Activated naive CD4-positive, alpha-beta T cell treated with anti-CD3 and anti-CD28 coated beads, Interleukin-2, amount 50 U/mL, for 24 hours (primary cell): ENCODE results near the gene RABGAP1L.

Experiments used
- H3K27ac Mint-ChIP-seq: one replicate; pipeline ENCODE4 v1.8.0; 2021; ENCODE audit warnings: mild to moderate bottlenecking, mixed read lengths
- H3K27me3 Mint-ChIP-seq: one replicate; pipeline ENCODE4 v1.8.0; 2021; ENCODE audit warnings: mixed read lengths
- H3K36me3 Mint-ChIP-seq: one replicate; pipeline ENCODE4 v1.8.0; 2021; ENCODE audit warnings: mixed read lengths
- H3K4me1 Mint-ChIP-seq: one replicate; pipeline ENCODE4 v1.8.0; 2021; ENCODE audit warnings: mixed read lengths
- H3K4me3 Mint-ChIP-seq: one replicate; pipeline ENCODE4 v1.8.0; 2021; ENCODE audit warnings: mild to moderate bottlenecking, mixed read lengths
- H3K9me3 Mint-ChIP-seq: one replicate; pipeline ENCODE4 v1.8.0; 2021; ENCODE audit warnings: mixed read lengths

The RABGAP1L gene

GRCh38 chr1:174761901-174762585, 602.7 kb downstream of the RABGAP1L start:
- no peaks in the 10 kb centered on the region for H3K9me3 Mint-ChIP-seq
- H3K4me1 Mint-ChIP-seq = no peaks in the 10 kb centered on the region
- no peak overlapping the region for H3K4me3 Mint-ChIP-seq
- peaks cover 7% of the 10 kb centered on the region for H3K36me3 Mint-ChIP-seq
- no peaks in the 10 kb centered on the region for H3K27me3 Mint-ChIP-seq
- H3K27ac Mint-ChIP-seq = no peak overlapping the region

- Mint-ChIP-seq H3K36me3 (peaks cover 6% of the 10 kb centered on the region), H3K27ac (no peak overlapping the region), H3K27me3 (no peaks in the 10 kb centered on the region), H3K4me1 (no peaks in the 10 kb centered on the region), H3K4me3 (no peak overlapping the region), H3K9me3 (no peaks in the 10 kb centered on the region)
Measured at GRCh38 chr1:174764191-174764590, 604.9 kb downstream of the RABGAP1L start.

GRCh38 chr1:174766727-174767126, 607.4 kb downstream of the RABGAP1L start:
- Mint-ChIP-seq H3K27ac (no peak overlapping the region), H3K9me3 (no peaks in the 10 kb centered on the region), H3K36me3 (peaks cover 3% of the 10 kb centered on the region), H3K27me3 (no peaks in the 10 kb centered on the region), H3K4me1 (peaks cover 4% of the 10 kb centered on the region), H3K4me3 (no peak overlapping the region)

- peaks cover 3% of the 10 kb centered on the region for H3K36me3 Mint-ChIP-seq
- H3K4me3 Mint-ChIP-seq = no peak overlapping the region
- H3K27ac Mint-ChIP-seq = no peak overlapping the region
- H3K9me3 Mint-ChIP-seq = no peaks in the 10 kb centered on the region
- no peaks in the 10 kb centered on the region for H3K27me3 Mint-ChIP-seq
- H3K4me1 Mint-ChIP-seq = peaks cover 4% of the 10 kb centered on the region
Measured at GRCh38 chr1:174768516-174768915, 609.2 kb downstream of the RABGAP1L start.

- H3K4me3 Mint-ChIP-seq = no peak overlapping the region
- no peak overlapping the region for H3K27ac Mint-ChIP-seq
- no peaks in the 10 kb centered on the region for H3K9me3 Mint-ChIP-seq
- H3K36me3 Mint-ChIP-seq = peaks cover 2% of the 10 kb centered on the region
- H3K27me3 Mint-ChIP-seq = no peaks in the 10 kb centered on the region
- peaks cover 4% of the 10 kb centered on the region for H3K4me1 Mint-ChIP-seq
Measured at GRCh38 chr1:174768949-174769348, 609.6 kb downstream of the RABGAP1L start.

- peaks cover 2% of the 10 kb centered on the region for H3K36me3 Mint-ChIP-seq
- no peaks in the 10 kb centered on the region for H3K27me3 Mint-ChIP-seq
- H3K4me1 Mint-ChIP-seq = peaks cover 4% of the 10 kb centered on the region
- H3K4me3 Mint-ChIP-seq = no peak overlapping the region
- no peak overlapping the region for H3K27ac Mint-ChIP-seq
- no peaks in the 10 kb centered on the region for H3K9me3 Mint-ChIP-seq
Measured at GRCh38 chr1:174769961-174770549, 610.7 kb downstream of the RABGAP1L start.

GRCh38 chr1:174775621-174776020, 616.3 kb downstream of the RABGAP1L start:
- no peak overlapping the region for H3K4me3 Mint-ChIP-seq
- peaks cover 18% of the 10 kb centered on the region for H3K4me1 Mint-ChIP-seq
- no peak overlapping the region for H3K27ac Mint-ChIP-seq
- H3K36me3 Mint-ChIP-seq = peaks cover 8% of the 10 kb centered on the region
- no peaks in the 10 kb centered on the region for H3K9me3 Mint-ChIP-seq
- no peaks in the 10 kb centered on the region for H3K27me3 Mint-ChIP-seq

- Mint-ChIP-seq H3K4me1 (peaks cover 18% of the 10 kb centered on the region), H3K27ac (no peak overlapping the region), H3K9me3 (no peaks in the 10 kb centered on the region), H3K4me3 (no peak overlapping the region), H3K36me3 (peaks cover 8% of the 10 kb centered on the region), H3K27me3 (no peaks in the 10 kb centered on the region)
Measured at GRCh38 chr1:174777262-174777661, 617.9 kb downstream of the RABGAP1L start.

GRCh38 chr1:174785510-174785909, 626.2 kb downstream of the RABGAP1L start:
- Mint-ChIP-seq H3K27me3 (no peaks in the 10 kb centered on the region), H3K4me1 (peaks cover 5% of the 10 kb centered on the region), H3K27ac (no peak overlapping the region), H3K4me3 (no peak overlapping the region), H3K9me3 (no peaks in the 10 kb centered on the region), H3K36me3 (no peaks in the 10 kb centered on the region)

GRCh38 chr1:174786358-174786757, 627.0 kb downstream of the RABGAP1L start:
- Mint-ChIP-seq H3K27ac (no peak overlapping the region), H3K4me3 (no peak overlapping the region), H3K36me3 (no peaks in the 10 kb centered on the region), H3K27me3 (no peaks in the 10 kb centered on the region), H3K4me1 (peaks cover 8% of the 10 kb centered on the region), H3K9me3 (no peaks in the 10 kb centered on the region)

GRCh38 chr1:174786760-174787159, 627.4 kb downstream of the RABGAP1L start:
- H3K9me3 Mint-ChIP-seq = no peaks in the 10 kb centered on the region
- H3K36me3 Mint-ChIP-seq = no peaks in the 10 kb centered on the region
- H3K4me1 Mint-ChIP-seq = peaks cover 12% of the 10 kb centered on the region
- H3K27ac Mint-ChIP-seq = no peak overlapping the region
- no peaks in the 10 kb centered on the region for H3K27me3 Mint-ChIP-seq
- H3K4me3 Mint-ChIP-seq = no peak overlapping the region

GRCh38 chr1:174788981-174789380, 629.7 kb downstream of the RABGAP1L start:
- Mint-ChIP-seq H3K4me1 (peaks cover 18% of the 10 kb centered on the region), H3K27ac (no peak overlapping the region), H3K9me3 (no peaks in the 10 kb centered on the region), H3K36me3 (no peaks in the 10 kb centered on the region), H3K4me3 (no peak overlapping the region), H3K27me3 (no peaks in the 10 kb centered on the region)

- Mint-ChIP-seq H3K36me3 (no peaks in the 10 kb centered on the region), H3K4me3 (no peak overlapping the region), H3K9me3 (no peaks in the 10 kb centered on the region), H3K4me1 (peaks cover 18% of the 10 kb centered on the region), H3K27ac (no peak overlapping the region), H3K27me3 (no peaks in the 10 kb centered on the region)
Measured at GRCh38 chr1:174789399-174789798, 630.1 kb downstream of the RABGAP1L start.

GRCh38 chr1:174791863-174792262, 632.5 kb downstream of the RABGAP1L start:
- Mint-ChIP-seq H3K36me3 (no peaks in the 10 kb centered on the region), H3K4me3 (no peak overlapping the region), H3K4me1 (peaks cover 18% of the 10 kb centered on the region), H3K9me3 (no peaks in the 10 kb centered on the region), H3K27ac (no peak overlapping the region), H3K27me3 (no peaks in the 10 kb centered on the region)

GRCh38 chr1:174794861-174795260, 635.5 kb downstream of the RABGAP1L start:
- Mint-ChIP-seq H3K27ac (no peak overlapping the region), H3K4me1 (peaks cover 13% of the 10 kb centered on the region), H3K36me3 (no peaks in the 10 kb centered on the region), H3K9me3 (no peaks in the 10 kb centered on the region), H3K27me3 (no peaks in the 10 kb centered on the region), H3K4me3 (no peak overlapping the region)

- no peak overlapping the region for H3K27ac Mint-ChIP-seq
- H3K27me3 Mint-ChIP-seq = no peaks in the 10 kb centered on the region
- no peak overlapping the region for H3K4me3 Mint-ChIP-seq
- H3K36me3 Mint-ChIP-seq = no peaks in the 10 kb centered on the region
- no peaks in the 10 kb centered on the region for H3K9me3 Mint-ChIP-seq
- peaks cover 13% of the 10 kb centered on the region for H3K4me1 Mint-ChIP-seq
Measured at GRCh38 chr1:174795806-174796205, 636.5 kb downstream of the RABGAP1L start.

GRCh38 chr1:174797398-174797797, 638.1 kb downstream of the RABGAP1L start:
- Mint-ChIP-seq H3K4me1 (peaks cover 1% of the 10 kb centered on the region), H3K9me3 (no peaks in the 10 kb centered on the region), H3K27me3 (no peaks in the 10 kb centered on the region), H3K27ac (no peak overlapping the region), H3K36me3 (no peaks in the 10 kb centered on the region), H3K4me3 (no peak overlapping the region)
